GM19395 (cell line): Measurements from ENCODE around the gene LRRC8D.

Experiments
- ATAC-seq: cut with Tn5 transposase; IDR thresholded peaks from one replicate; pipeline ENCODE4 v1.9.1; 2021; ENCODE audit warnings: mild to moderate bottlenecking, moderate library complexity; ENCODE audit not compliant: unreplicated experiment

LRRC8D gene

GRCh38 chr1:89890085-89890752 lies 69.4 kb downstream of the LRRC8D start:
- ATAC-seq, result no peak

- ATAC-seq, result no peak
These were observed 72.0 kb downstream of the LRRC8D start for GRCh38 chr1:89892816-89893215.

- no peak for ATAC-seq
These were observed 73.7 kb downstream of the LRRC8D start for GRCh38 chr1:89894210-89895201.

- no peak for ATAC-seq
These were observed 75.5 kb downstream of the LRRC8D start for GRCh38 chr1:89896105-89896942.

- ATAC-seq, result no peak
These were observed 76.7 kb downstream of the LRRC8D start for GRCh38 chr1:89897347-89898133.

GRCh38 chr1:89898150-89898549 lies 77.3 kb downstream of the LRRC8D start:
- ATAC-seq, result no peak

GRCh38 chr1:89898695-89899470 lies 78.1 kb downstream of the LRRC8D start:
- no peak for ATAC-seq

- no peak for ATAC-seq
These were observed 79.5 kb downstream of the LRRC8D start for GRCh38 chr1:89900323-89900722.

GRCh38 chr1:89900791-89901708 lies 80.2 kb downstream of the LRRC8D start:
- no peak for ATAC-seq

- no peak for ATAC-seq
These were observed 81.3 kb downstream of the LRRC8D start for GRCh38 chr1:89901957-89902669.

- no peak for ATAC-seq
These were observed 82.7 kb downstream of the LRRC8D start for GRCh38 chr1:89903550-89903949.

- no peak for ATAC-seq
These were observed 83.6 kb downstream of the LRRC8D start for GRCh38 chr1:89904219-89904980.

- no peak for ATAC-seq
These were observed 84.7 kb downstream of the LRRC8D start for GRCh38 chr1:89905395-89906058.

GRCh38 chr1:89906088-89906487 lies 85.3 kb downstream of the LRRC8D start:
- ATAC-seq, result no peak

- ATAC-seq, result no peak
These were observed 86.9 kb downstream of the LRRC8D start for GRCh38 chr1:89907727-89908212.

GRCh38 chr1:89908273-89908671 lies 87.4 kb downstream of the LRRC8D start:
- no peak for ATAC-seq
